Endothelial cell of umbilical vein (primary cell): ENCODE data around the gene HSPA1B. TPM values are rescaled to one million over a fixed set of nuclear protein-coding genes. Genes with fewer than 3 reads are reported as not detected.

ENCODE experiments used
- BruUV-seq: library from RNA; stranded (reverse); fragments of 400-500 nt; replicated peaks from 2 replicates; lab custom pipeline; 2021; lab: Mats Ljungman, UMichigan
- CTCF ChIA-PET: fragments of 300-600, 350-600 bp; sonication (Branson Sonifier 250); formaldehyde crosslinking; loops from one replicate; lab custom pipeline; 2021; ENCODE audit warnings: antibody characterized with exemption, inconsistent platforms; lab: Charles Lee
- POLR2A ChIA-PET: fragments of 300-600, 350-600 bp; sonication (Branson Sonifier 250); formaldehyde crosslinking; loops from one replicate; lab custom pipeline; 2021; ENCODE audit warnings: antibody characterized with exemption, inconsistent platforms; lab: Charles Lee
- DNase-seq: peaks from one replicate; pipeline ENCODE4 v3.0.0-alpha.2; 2011; ENCODE audit warnings: low read depth, low spot score
- FAIRE-seq: peaks from 2 replicates; lab custom pipeline; 2011; peaks lifted over from hg19 to GRCh38; lab: Jason Lieb, UNC
- H2AFZ ChIP-seq: 2 replicates; pipeline ENCODE4 v1.6.0; 2012; ENCODE audit warnings: low read depth, low read length, control low read depth, inconsistent platforms
- H3K27ac ChIP-seq: 2 replicates; pipeline ENCODE4 v1.5.1; 2011; ENCODE audit warnings: low read depth, mild to moderate bottlenecking, control low read depth, low read length, moderate library complexity; ENCODE audit not compliant: insufficient read depth
- H3K27me3 ChIP-seq, 2 experiments: 2 replicates each; pipeline versions ENCODE4 v1.6.0 to v1.6.1; 2011; ENCODE audit warnings: low read length in 2 of 2, mixed read lengths in 1 of 2; ENCODE audit not compliant: control insufficient read depth in 2 of 2, insufficient read depth in 2 of 2
- H3K36me3 ChIP-seq, 2 experiments: 2 replicates in 1 of 2; 3 replicates in 1 of 2; pipeline ENCODE4 v1.5.1; 2011; ENCODE audit warnings: low read length in 2 of 2, mild to moderate bottlenecking in 1 of 2, moderate library complexity in 1 of 2; ENCODE audit not compliant: control insufficient read depth in 2 of 2, insufficient read depth in 2 of 2; ENCODE audit errors: extremely low read depth in 1 of 2
- H3K4me1 ChIP-seq: 3 replicates; pipeline ENCODE4 v1.5.1; 2011; ENCODE audit warnings: mild to moderate bottlenecking, low read length; ENCODE audit not compliant: control insufficient read depth, insufficient read depth; ENCODE audit errors: extremely low read depth
- H3K4me2 ChIP-seq: 2 replicates; pipeline ENCODE4 v1.6.1; 2011; ENCODE audit warnings: low read length, control low read depth, mixed read lengths; ENCODE audit not compliant: insufficient read depth
- H3K4me3 ChIP-seq, 3 experiments: fragments of 200-600 bp in 1 of 3; sonication (generic), shearing (Covaris generic) in 1 of 3; replicated peaks in 1 of 3; 2 replicates each; pipeline ENCODE4 v1.5.1; 2011 to 2016; ENCODE audit warnings: control low read depth in 3 of 3, low read length in 3 of 3, mild to moderate bottlenecking in 2 of 3, inconsistent platforms in 1 of 3, low read depth in 1 of 3, moderate library complexity in 1 of 3; ENCODE audit not compliant: insufficient read depth in 1 of 3
- H3K79me2 ChIP-seq: 2 replicates; pipeline ENCODE4 v1.6.0; 2012; ENCODE audit warnings: low read length, inconsistent platforms; ENCODE audit not compliant: control insufficient read depth, insufficient read depth
- H3K9ac ChIP-seq: replicated peaks from 2 replicates; pipeline ENCODE3; 2011; ENCODE audit warnings: low read length, control low read depth; ENCODE audit not compliant: insufficient read depth; ENCODE audit errors: extremely low read depth
- H3K9me1 ChIP-seq: replicated peaks from 3 replicates; pipeline ENCODE4 v1.6.0; 2011; ENCODE audit warnings: mild to moderate bottlenecking, low read length; ENCODE audit not compliant: control insufficient read depth, insufficient read depth; ENCODE audit errors: extremely low read depth
- H3K9me3 ChIP-seq: replicated peaks from 2 replicates; pipeline ENCODE4 v1.5.1; 2012; ENCODE audit warnings: low read length, inconsistent platforms; ENCODE audit not compliant: control insufficient read depth, insufficient read depth
- H4K20me1 ChIP-seq: replicated peaks from 2 replicates; pipeline ENCODE3; 2011; ENCODE audit warnings: mild to moderate bottlenecking, low read length; ENCODE audit not compliant: control insufficient read depth, insufficient read depth; ENCODE audit errors: extremely low read depth
- EZH2 ChIP-seq: IDR thresholded peaks from 2 replicates; pipeline ENCODE4 v1.6.1; 2012; ENCODE audit warnings: borderline replicate concordance, low read depth, mild to moderate bottlenecking, moderate library complexity, low read length, inconsistent platforms; ENCODE audit not compliant: severe bottlenecking
- FOS ChIP-seq: IDR thresholded peaks from 2 replicates; pipeline ENCODE4 v1.6.1; 2011; ENCODE audit warnings: mild to moderate bottlenecking, low read length, moderate library complexity, borderline replicate concordance; ENCODE audit not compliant: insufficient read depth
- JUN ChIP-seq: IDR thresholded peaks from 2 replicates; pipeline ENCODE4 v1.6.1; 2011; ENCODE audit warnings: borderline replicate concordance, low read depth; ENCODE audit not compliant: insufficient read length, insufficient read depth
- MAX ChIP-seq: IDR thresholded peaks from 2 replicates; pipeline ENCODE4 v1.6.1; 2011; ENCODE audit not compliant: insufficient read depth, insufficient read length
- MYC ChIP-seq: IDR thresholded peaks from one replicate; pipeline ENCODE4 v1.6.1; 2011; ENCODE audit warnings: mild to moderate bottlenecking, low read depth, low read length
- POLR2A ChIP-seq: IDR thresholded peaks from 2 replicates; pipeline ENCODE4 v1.6.1; 2012; ENCODE audit warnings: low read depth, mild to moderate bottlenecking, control low read depth, low read length
- POLR2AphosphoS5 ChIP-seq: IDR thresholded peaks from 2 replicates; pipeline ENCODE4 v1.6.1; 2012; ENCODE audit warnings: low read depth, mild to moderate bottlenecking, control low read depth, low read length, moderate library complexity; ENCODE audit not compliant: insufficient read depth
- dilution Hi-C: fragments of 300-500 bp; cut with MboI; formaldehyde crosslinking; loops from one replicate; pipeline ENCODE4 v1.15.0; 2019; ENCODE audit warnings: low sequenced_read_pairs; ENCODE audit not compliant: extremely low pct_ligation_motif_present
- intact Hi-C: fragments of 100-400 bp; cut with micrococcal nuclease; formaldehyde crosslinking; loops from one replicate; pipeline ENCODE4 v1.10.0; 2022
- polyA plus RNA-seq, 4 experiments: library from polyadenylated mRNA; depleted of rRNA in 3 of 4; stranded (reverse) in 3 of 4; unstranded in 1 of 4; fragments of >200 nt; gene quantifications; 2 replicates each; pipeline versions ENCODE4 v1.2.1 to v1.2.3, GENCODE V29; 2011 to 2012; ENCODE audit warnings: missing spikeins in 1 of 4
- total RNA-seq: library from RNA; stranded (reverse); gene quantifications from 2 replicates; pipeline ENCODE4 v1.2.3, GENCODE V29; 2021
- TF ChIP-seq, protein P1 (sequence below), 2 donors: IDR thresholded peaks; 1 replicate in 1 of 2; 2 replicates in 1 of 2; pipeline ENCODE4 v1.5.1; 2011; ENCODE audit warnings: low read length in 2 of 2, mild to moderate bottlenecking in 2 of 2, moderate library complexity in 2 of 2, control low read depth in 1 of 2, inconsistent platforms in 1 of 2, low read depth in 1 of 2; ENCODE audit not compliant: insufficient read depth in 1 of 2; ENCODE audit errors: extremely low read depth in 1 of 2

The HSPA1B gene
- total and polyA plus RNA-seq, 2 donors (not counting 3 experiments of a cell fraction or from before 2014, with no cell fraction given), result 27.1 to 54.0 TPM

DNA sequence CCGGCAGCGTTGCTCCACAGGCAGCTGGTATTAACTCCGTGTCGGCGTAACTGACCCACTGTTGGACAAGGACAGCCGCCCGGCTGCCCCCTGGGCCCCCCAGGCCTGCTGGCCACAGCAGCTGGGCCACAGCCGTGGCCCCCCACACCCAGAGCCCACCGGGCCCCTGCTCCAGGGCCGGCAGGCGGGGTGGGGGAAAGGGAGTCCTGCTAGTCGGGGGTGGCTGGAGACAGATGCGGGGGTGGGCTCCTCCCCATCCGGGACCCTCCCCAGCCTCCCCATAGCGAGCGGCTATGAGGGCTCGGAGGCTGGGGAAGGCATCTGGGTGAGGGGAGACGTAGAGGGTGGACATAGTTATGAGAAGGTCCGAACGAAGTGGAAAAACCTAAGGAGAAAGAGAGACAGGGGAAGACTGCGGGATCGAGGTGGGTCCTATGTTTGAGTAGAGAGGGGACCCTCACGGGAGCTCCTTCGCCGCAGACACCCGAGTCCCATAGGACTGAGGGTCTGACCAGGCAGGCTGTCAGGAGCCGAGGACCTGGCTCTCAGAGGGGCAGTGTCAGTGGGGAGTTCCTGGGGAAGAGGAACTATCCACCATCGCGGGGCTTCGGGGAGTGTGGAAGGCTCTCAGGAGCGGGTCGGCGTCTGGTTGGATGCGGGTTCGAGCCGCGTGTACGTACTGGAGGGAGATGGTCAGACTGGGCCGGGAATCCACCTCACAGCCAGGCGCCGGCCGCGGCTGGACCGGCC, 32.5 kb upstream of the HSPA1B start:
- no peaks in the 10 kb centered on the region for H4K20me1 ChIP-seq
- CTCF ChIA-PET, result interaction anchor here (0.6 to 3.0 kb wide), 13 partner anchors 12 to 135 kb away, joined by 3 to 28 read pairs (median 5); partner anchors contain the start of genes C6orf47, HSPA1A, HSPA1B and HSPA1L
- intact Hi-C loops (loop anchor here (1.0 to 2.0 kb wide), 5 partner anchors 20 to 92 kb away; partner anchors contain the start of genes ABHD16A, HSPA1A, HSPA1B and HSPA1L), dilution Hi-C loops (no loop called here)
- no peaks in the 10 kb centered on the region for H3K9me3 ChIP-seq
- peak overlapping the region; percentile 49 to 71 (median 67) for H3K4me3 ChIP-seq
- peaks cover 0 to 5% of the 10 kb centered on the region in 2 experiments for H3K36me3 ChIP-seq
- peak overlapping the region; percentile 50 for H2AFZ ChIP-seq
- H3K4me2 ChIP-seq, result peak overlapping the region; percentile 82
- H3K79me2 ChIP-seq, result peaks cover 18% of the 10 kb centered on the region
- H3K4me1 ChIP-seq, result peaks cover 15% of the 10 kb centered on the region
- H3K27me3 ChIP-seq, result no peaks in the 10 kb centered on the region
- POLR2A ChIA-PET, result interaction anchor here (0.7 to 1.1 kb wide), 3 partner anchors 12 to 32 kb away, joined by 7 to 13 read pairs (median 11); partner anchors contain the start of genes HSPA1B and LSM2
- BruUV-seq, result TSS peak; percentile 74
- H3K9me1 ChIP-seq, result no peaks in the 10 kb centered on the region
- FAIRE-seq, result no peak
- peak overlapping the region; percentile 89 for H3K27ac ChIP-seq
- DNase-seq, result peak; percentile 63
- TF ChIP-seq POLR2A, result peak; percentile 50
- TF ChIP-seq FOS, result no peak
- H3K9ac ChIP-seq, result peak overlapping the region; percentile 95

GRCh38 chr6:31795616-31796298, 31.8 kb upstream of the HSPA1B start, which contains the start of gene VARS1:
TSS of gene VARS1 (minus strand) at chr6:31795752. CDS start at chr6:31795217, 535 bp downstream.
- FAIRE-seq, result peak; percentile 95
- dilution Hi-C loops, result no loop called here
- Histone ChIP-seq H3K79me2 (peaks cover 18% of the 10 kb centered on the region), H3K9me3 (no peaks in the 10 kb centered on the region), H4K20me1 (no peaks in the 10 kb centered on the region), H3K9me1 (no peaks in the 10 kb centered on the region), H3K4me2 (peak within 1 kb of the TSS; percentile 82), H3K27me3 (no peaks in the 10 kb centered on the region), H3K36me3 (peaks cover 0 to 4% of the 10 kb centered on the region in 2 experiments), H2AFZ (peak within 1 kb of the TSS; percentile 78), H3K4me3 (peak within 1 kb of the TSS; percentile 49 to 71 (median 67)), H3K9ac (peak within 1 kb of the TSS; percentile 95), H3K4me1 (peaks cover 15% of the 10 kb centered on the region), H3K27ac (peak within 1 kb of the TSS; percentile 89)
- no TSS peak for BruUV-seq
- POLR2A ChIA-PET, result interaction anchor here (1.0 to 1.1 kb wide), 3 partner anchors 11 to 32 kb away, joined by 6 to 13 read pairs (median 11); partner anchors contain the start of genes HSPA1A, HSPA1B, HSPA1L and LSM2
- DNase-seq, result peak; percentile 87
- intact Hi-C loops, result loop anchor here (1.0 to 2.0 kb wide), 6 partner anchors 11 to 92 kb away; partner anchors contain the start of genes ABHD16A, HSPA1A, HSPA1B and HSPA1L
- CTCF ChIA-PET, result interaction anchor here (0.6 to 3.0 kb wide), 19 partner anchors 11 to 250 kb away, joined by 3 to 28 read pairs (median 4); partner anchors contain the start of genes ATP6V1G2, C6orf47, CLIC1 and HSPA1A
- TF ChIP-seq POLR2A (no peak), POLR2AphosphoS5 (peak; percentile 88), MYC (peak; percentile 34), EZH2 (no peak), JUN (no peak), MAX (peak; percentile 83)
- TF ChIP-seq, protein P1, sequence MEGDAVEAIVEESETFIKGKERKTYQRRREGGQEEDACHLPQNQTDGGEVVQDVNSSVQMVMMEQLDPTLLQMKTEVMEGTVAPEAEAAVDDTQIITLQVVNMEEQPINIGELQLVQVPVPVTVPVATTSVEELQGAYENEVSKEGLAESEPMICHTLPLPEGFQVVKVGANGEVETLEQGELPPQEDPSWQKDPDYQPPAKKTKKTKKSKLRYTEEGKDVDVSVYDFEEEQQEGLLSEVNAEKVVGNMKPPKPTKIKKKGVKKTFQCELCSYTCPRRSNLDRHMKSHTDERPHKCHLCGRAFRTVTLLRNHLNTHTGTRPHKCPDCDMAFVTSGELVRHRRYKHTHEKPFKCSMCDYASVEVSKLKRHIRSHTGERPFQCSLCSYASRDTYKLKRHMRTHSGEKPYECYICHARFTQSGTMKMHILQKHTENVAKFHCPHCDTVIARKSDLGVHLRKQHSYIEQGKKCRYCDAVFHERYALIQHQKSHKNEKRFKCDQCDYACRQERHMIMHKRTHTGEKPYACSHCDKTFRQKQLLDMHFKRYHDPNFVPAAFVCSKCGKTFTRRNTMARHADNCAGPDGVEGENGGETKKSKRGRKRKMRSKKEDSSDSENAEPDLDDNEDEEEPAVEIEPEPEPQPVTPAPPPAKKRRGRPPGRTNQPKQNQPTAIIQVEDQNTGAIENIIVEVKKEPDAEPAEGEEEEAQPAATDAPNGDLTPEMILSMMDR (IDR thresholded peaks at IDR 0.05; ENCODE audit: extremely low read depth in 1 of 2, insufficient read depth in 1 of 2, low read depth in 1 of 2, low read length in 2 of 2), result peak; percentile 78 to 88
